Loucy (cell line): ENCODE data around the gene MINDY3.

ENCODE experiments used
- H2AFZ ChIP-seq: fragments of 200-600 bp; sonication (generic); 2 replicates; pipeline ENCODE4 v1.6.0; 2016; ENCODE audit warnings: antibody characterized with exemption, mild to moderate bottlenecking, low read length, moderate library complexity
- H3F3A ChIP-seq: fragments of 200-600 bp; 2 replicates; pipeline ENCODE4 v1.6.0; 2016; ENCODE audit warnings: antibody characterized with exemption, low read depth, mild to moderate bottlenecking
- H3K27me3 ChIP-seq: fragments of 200-600 bp; sonication (generic); 2 replicates; pipeline ENCODE4 v1.6.1; 2014; ENCODE audit warnings: low read length, mild to moderate bottlenecking; ENCODE audit not compliant: insufficient read depth, poor library complexity, severe bottlenecking
- H3K36me3 ChIP-seq: fragments of 200-600 bp; sonication (generic); 2 replicates; pipeline ENCODE4 v1.6.1; 2016; ENCODE audit warnings: low read length; ENCODE audit not compliant: insufficient read depth
- H3K4me1 ChIP-seq: fragments of 200-600 bp; sonication (generic); 2 replicates; pipeline ENCODE4 v1.5.1; 2014; ENCODE audit warnings: low read length, mild to moderate bottlenecking; ENCODE audit not compliant: insufficient read depth, poor library complexity, severe bottlenecking
- H3K4me2 ChIP-seq: fragments of 200-600 bp; sonication (generic); 2 replicates; pipeline ENCODE4 v1.6.0; 2014; ENCODE audit warnings: antibody characterized with exemption, low read length, low read depth, mild to moderate bottlenecking; ENCODE audit not compliant: poor library complexity, severe bottlenecking
- H3K4me3 ChIP-seq: fragments of 200-600 bp; sonication (generic); 2 replicates; pipeline ENCODE4 v1.5.1; 2014; ENCODE audit warnings: low read length, mild to moderate bottlenecking, mixed read lengths; ENCODE audit not compliant: poor library complexity, severe bottlenecking
- H3K79me2 ChIP-seq: fragments of 200-600 bp; sonication (generic); 2 replicates; pipeline ENCODE4 v1.6.1; 2014; ENCODE audit warnings: low read length; ENCODE audit not compliant: insufficient read depth
- H3K9ac ChIP-seq: fragments of 200-600 bp; sonication (generic); 2 replicates; pipeline ENCODE4 v1.6.0; 2014; ENCODE audit warnings: mild to moderate bottlenecking, low read depth, low read length, moderate library complexity; ENCODE audit not compliant: poor library complexity, severe bottlenecking
- H3K9me2 ChIP-seq: fragments of 200-600 bp; sonication (generic); replicated peaks from 2 replicates; pipeline ENCODE4 v1.6.1; 2016; ENCODE audit warnings: low read depth, low read length, mixed read lengths
- H3K9me3 ChIP-seq: fragments of 200-600 bp; sonication (generic); 2 replicates; pipeline ENCODE4 v1.6.1; 2014; ENCODE audit warnings: mild to moderate bottlenecking, antibody characterized with exemption, low read length, low read depth; ENCODE audit not compliant: insufficient read depth
- H4K20me1 ChIP-seq: fragments of 200-600 bp; sonication (generic); 2 replicates; pipeline ENCODE4 v1.6.0; 2014; ENCODE audit warnings: antibody characterized with exemption, low read length, mild to moderate bottlenecking; ENCODE audit not compliant: insufficient read depth, poor library complexity, severe bottlenecking
- EZH2phosphoT487 ChIP-seq: fragments of 200-600 bp; IDR thresholded peaks from 2 replicates; pipeline ENCODE4 v1.6.1; 2018; ENCODE audit warnings: antibody characterized with exemption, mild to moderate bottlenecking, moderate library complexity, borderline replicate concordance
- TF ChIP-seq, protein P1 (sequence below): fragments of 200-600 bp; sonication (generic); conservative IDR thresholded peaks from 2 replicates; pipeline ENCODE4 v1.5.1; 2014; ENCODE audit warnings: mild to moderate bottlenecking, antibody characterized with exemption, low read length

MINDY3 gene

DNA sequence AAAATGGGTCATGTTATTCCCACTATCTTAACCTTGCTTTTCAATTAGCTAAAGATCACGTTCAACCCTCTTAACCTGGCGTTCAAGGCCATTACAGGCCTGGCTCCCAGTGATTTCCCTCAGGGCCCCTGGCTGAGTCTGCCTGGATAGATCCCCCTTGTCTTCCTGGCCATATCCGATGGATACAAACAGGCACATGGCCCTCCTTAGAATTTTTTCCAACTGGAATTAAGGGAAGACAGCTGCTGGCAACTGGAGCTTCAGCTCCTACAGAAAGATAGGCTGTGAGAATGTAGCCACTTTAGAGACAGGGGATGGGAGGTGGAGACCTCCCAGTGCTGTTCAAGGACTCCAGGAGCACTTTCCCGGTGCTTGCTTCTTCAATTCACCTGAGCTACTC lies 77.5 kb downstream of the MINDY3 start:
- H3K9me3 ChIP-seq = no peaks in the 10 kb centered on the region
- no peaks in the 10 kb centered on the region for H3K4me1 ChIP-seq
- H3K79me2 ChIP-seq = no peaks in the 10 kb centered on the region
- peaks cover 71% of the 10 kb centered on the region; the same call in 1 of the 2 replicates for H3K36me3 ChIP-seq
- no peak overlapping the region for H3K4me2 ChIP-seq
- no peaks in the 10 kb centered on the region for H3K27me3 ChIP-seq
- H3K9me2 ChIP-seq = no peaks in the 10 kb centered on the region
- no peak overlapping the region for H2AFZ ChIP-seq
- H3F3A ChIP-seq = no peaks in the 10 kb centered on the region
- no peak for TF ChIP-seq EZH2phosphoT487
- TF ChIP-seq, protein P1, sequence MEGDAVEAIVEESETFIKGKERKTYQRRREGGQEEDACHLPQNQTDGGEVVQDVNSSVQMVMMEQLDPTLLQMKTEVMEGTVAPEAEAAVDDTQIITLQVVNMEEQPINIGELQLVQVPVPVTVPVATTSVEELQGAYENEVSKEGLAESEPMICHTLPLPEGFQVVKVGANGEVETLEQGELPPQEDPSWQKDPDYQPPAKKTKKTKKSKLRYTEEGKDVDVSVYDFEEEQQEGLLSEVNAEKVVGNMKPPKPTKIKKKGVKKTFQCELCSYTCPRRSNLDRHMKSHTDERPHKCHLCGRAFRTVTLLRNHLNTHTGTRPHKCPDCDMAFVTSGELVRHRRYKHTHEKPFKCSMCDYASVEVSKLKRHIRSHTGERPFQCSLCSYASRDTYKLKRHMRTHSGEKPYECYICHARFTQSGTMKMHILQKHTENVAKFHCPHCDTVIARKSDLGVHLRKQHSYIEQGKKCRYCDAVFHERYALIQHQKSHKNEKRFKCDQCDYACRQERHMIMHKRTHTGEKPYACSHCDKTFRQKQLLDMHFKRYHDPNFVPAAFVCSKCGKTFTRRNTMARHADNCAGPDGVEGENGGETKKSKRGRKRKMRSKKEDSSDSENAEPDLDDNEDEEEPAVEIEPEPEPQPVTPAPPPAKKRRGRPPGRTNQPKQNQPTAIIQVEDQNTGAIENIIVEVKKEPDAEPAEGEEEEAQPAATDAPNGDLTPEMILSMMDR = no peak
- H3K4me3 ChIP-seq = no peak overlapping the region
- H4K20me1 ChIP-seq = no peaks in the 10 kb centered on the region
- no peak overlapping the region for H3K9ac ChIP-seq

DNA sequence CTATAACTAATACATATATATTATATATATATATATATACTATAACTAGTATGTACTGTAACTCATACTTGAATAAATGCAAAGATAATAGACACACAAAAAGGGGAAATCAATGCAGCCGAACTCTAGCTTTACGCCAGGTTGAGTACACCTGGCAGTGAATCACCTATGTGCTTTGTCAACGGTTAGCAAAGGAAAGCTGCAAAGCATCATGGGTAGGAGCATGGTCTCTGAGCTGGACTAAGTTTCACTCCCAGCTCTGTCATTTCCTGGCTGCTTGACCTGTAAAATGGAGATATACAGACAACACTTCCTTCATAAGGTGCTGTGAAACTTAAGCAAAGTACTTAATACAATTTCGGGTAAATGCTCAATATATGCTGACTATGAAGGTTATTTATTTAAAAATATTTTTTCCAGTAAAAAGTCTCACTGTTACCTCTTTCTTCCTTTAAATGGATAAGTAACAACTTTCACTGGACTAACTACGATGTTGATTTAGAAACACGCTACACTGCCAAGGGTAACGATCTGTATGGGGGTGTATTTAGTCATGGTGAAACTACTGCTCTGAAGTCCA lies 78.8 kb downstream of the MINDY3 start:
- Histone ChIP-seq H3K9me2 (no peaks in the 10 kb centered on the region), H3K79me2 (no peaks in the 10 kb centered on the region), H4K20me1 (no peaks in the 10 kb centered on the region), H3K4me3 (no peak overlapping the region), H3K36me3 (peaks cover 75% of the 10 kb centered on the region; the same call in 1 of the 2 replicates), H3K9me3 (no peaks in the 10 kb centered on the region), H3K27me3 (no peaks in the 10 kb centered on the region), H3K4me1 (no peaks in the 10 kb centered on the region), H3K9ac (no peak overlapping the region), H3K4me2 (no peak overlapping the region), H3F3A (no peaks in the 10 kb centered on the region), H2AFZ (no peak overlapping the region)
- TF ChIP-seq, protein P1 = no peak
- TF ChIP-seq EZH2phosphoT487 = no peak

DNA sequence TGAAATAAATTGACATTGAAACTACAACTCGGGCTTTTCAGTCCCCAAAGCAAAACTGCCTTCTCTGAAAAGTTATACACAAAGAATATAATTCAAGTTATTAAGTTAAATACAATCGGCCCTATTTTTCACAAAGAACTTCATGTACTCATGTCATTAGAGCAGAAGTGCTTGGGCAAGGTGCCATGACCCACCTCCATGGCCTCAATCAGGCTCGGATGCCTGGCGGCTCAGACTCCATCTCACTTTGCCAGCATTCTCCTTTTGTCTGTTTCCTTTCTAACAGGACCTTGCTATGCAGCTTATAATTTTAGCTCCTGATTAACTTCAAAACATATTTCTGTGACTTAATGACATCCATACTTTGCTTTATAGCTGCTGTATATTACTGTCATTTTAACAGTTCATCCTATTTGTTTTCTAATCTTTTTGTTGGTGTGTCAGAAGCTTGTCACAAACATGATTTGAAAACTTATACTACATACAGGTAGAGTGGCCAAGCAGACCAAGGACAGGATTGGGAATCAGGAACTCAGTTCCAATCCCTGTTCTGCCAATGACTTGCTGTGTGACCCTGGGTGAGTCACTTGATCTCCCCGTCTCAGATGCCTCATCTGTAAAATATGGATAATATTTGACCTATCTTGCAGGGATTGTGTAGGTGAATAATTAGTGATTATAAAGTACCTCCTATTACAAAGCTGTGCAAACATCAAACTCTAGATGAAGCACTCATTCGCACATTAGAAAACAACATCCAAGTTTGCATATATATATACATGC lies 79.8 kb downstream of the MINDY3 start:
- H3K9ac ChIP-seq = no peak overlapping the region
- no peak overlapping the region for H3K4me2 ChIP-seq
- H3K9me2 ChIP-seq = no peaks in the 10 kb centered on the region
- no peak overlapping the region for H2AFZ ChIP-seq
- H3K4me3 ChIP-seq = no peak overlapping the region
- H3F3A ChIP-seq = no peaks in the 10 kb centered on the region
- no peaks in the 10 kb centered on the region for H3K9me3 ChIP-seq
- no peaks in the 10 kb centered on the region for H3K79me2 ChIP-seq
- no peak for TF ChIP-seq EZH2phosphoT487
- no peaks in the 10 kb centered on the region for H3K4me1 ChIP-seq
- no peaks in the 10 kb centered on the region for H3K27me3 ChIP-seq
- H3K36me3 ChIP-seq = peaks cover 73% of the 10 kb centered on the region; the same call in 1 of the 2 replicates
- H4K20me1 ChIP-seq = no peaks in the 10 kb centered on the region
